A549 (cell line): ENCODE results near the gene AGTRAP. TPM values are rescaled to one million over a fixed set of nuclear protein-coding genes. Genes with fewer than 3 reads are reported as not detected.

Experiments used
- ATAC-seq, 2 experiments: fragments of 200-7000 bp in 1 of 2; fragments of >200 bp in 1 of 2; cut with Nextera tagmentation in 1 of 2; cut with Tn5 transposase in 1 of 2; 3 replicates each; pipeline versions ENCODE4 v1.8.0 to v1.9.1; 2018 to 2020; ENCODE audit warnings: mild to moderate bottlenecking in 1 of 2, moderate library complexity in 1 of 2
- CTCF ChIA-PET: fragments of 300-600 bp; sonication (Branson Sonifier 250); formaldehyde crosslinking; extraction: SDS; loops from one replicate; lab custom pipeline; 2021; ENCODE audit warnings: antibody characterized with exemption, inconsistent platforms; lab: Yijun Ruan, JAX
- POLR2A ChIA-PET: fragments of 350-600 bp; formaldehyde crosslinking; extraction: SDS; loops from one replicate; lab custom pipeline; 2021; ENCODE audit warnings: antibody characterized with exemption, inconsistent platforms; lab: Yijun Ruan, JAX
- DNase-seq, 2 experiments: peaks; one replicate each; pipeline versions ENCODE4 v3.0.0 to v3.0.0-alpha.2; 2011 to 2016; ENCODE audit warnings: low read depth in 1 of 2, low spot score in 1 of 2
- FAIRE-seq: peaks from 2 replicates; lab custom pipeline; 2011; peaks lifted over from hg19 to GRCh38; lab: Jason Lieb, UNC
- H3K27ac ChIP-seq, 2 experiments: fragments of >200 bp; sonication (Bioruptor Twin); formaldehyde crosslinking; 3 replicates each; pipeline ENCODE4 v1.5.1; 2016 to 2017
- H3K4me1 ChIP-seq: fragments of >200 bp; sonication (Bioruptor Twin); formaldehyde crosslinking; 3 replicates; pipeline ENCODE4 v1.6.1; 2016
- H3K4me2 ChIP-seq: fragments of >200 bp; sonication (Bioruptor Twin); formaldehyde crosslinking; 3 replicates; pipeline ENCODE4 v1.6.1; 2016
- H3K4me3 ChIP-seq: fragments of >200 bp; sonication (Bioruptor Twin); formaldehyde crosslinking; 3 replicates; pipeline ENCODE4 v1.5.1; 2016
- H3K9me3 ChIP-seq: fragments of >200 bp; sonication (Bioruptor Twin); formaldehyde crosslinking; 3 replicates; pipeline ENCODE4 v1.6.1; 2016
- ATOH8 ChIP-seq: fragments of 250-450 bp; sonication (Bioruptor Pico); IDR thresholded peaks from 2 replicates; pipeline ENCODE4 v1.5.0; 2020; ENCODE audit warnings: low read depth, mild to moderate bottlenecking, moderate library complexity
- CBX8 ChIP-seq: fragments of 200-600 bp; sonication (generic); IDR thresholded peaks from 2 replicates; pipeline ENCODE4 v1.6.1; 2016
- EHF ChIP-seq: fragments of 250-450 bp; sonication (Bioruptor Pico); IDR thresholded peaks from 2 replicates; pipeline ENCODE4 v1.5.0; 2020; ENCODE audit warnings: mild to moderate bottlenecking
- EP300 ChIP-seq, 2 experiments: fragments of >200 bp; sonication (Bioruptor Twin); formaldehyde crosslinking; IDR thresholded peaks; 2 replicates in 1 of 2; 3 replicates in 1 of 2; pipeline ENCODE4 v1.6.1; 2016 to 2017
- FOSL2 ChIP-seq, 2 experiments: fragments of 450-650 bp in 1 of 2; fragments of >200 bp in 1 of 2; sonication (Bioruptor Twin) in 1 of 2; formaldehyde crosslinking; IDR thresholded peaks; 2 replicates each; pipeline versions ENCODE4 v1.5.0 to v1.6.1; 2016 to 2020; ENCODE audit warnings: mild to moderate bottlenecking in 1 of 2, moderate library complexity in 1 of 2
- GATA3 ChIP-seq: IDR thresholded peaks from 2 replicates; pipeline ENCODE4 v1.6.1; 2012; ENCODE audit warnings: borderline replicate concordance
- JUN ChIP-seq, 2 experiments: fragments of >200 bp; sonication (Bioruptor Twin); formaldehyde crosslinking; IDR thresholded peaks; 2 replicates in 1 of 2; 3 replicates in 1 of 2; pipeline ENCODE4 v1.6.1; 2016 to 2017
- KDM1A ChIP-seq: fragments of 200-600 bp; sonication (generic); IDR thresholded peaks from 2 replicates; pipeline ENCODE4 v1.6.1; 2016; ENCODE audit warnings: low read depth, mild to moderate bottlenecking
- MYC ChIP-seq: IDR thresholded peaks from 2 replicates; pipeline ENCODE4 v1.6.1; 2012; ENCODE audit warnings: mild to moderate bottlenecking, inconsistent platforms, low read length, improper control_type of control experiment, borderline replicate concordance
- NR3C1 ChIP-seq: fragments of >200 bp; sonication (Bioruptor Twin); formaldehyde crosslinking; IDR thresholded peaks from 3 replicates; pipeline ENCODE4 v1.6.1; 2017
- RARB ChIP-seq: fragments of 250-450 bp; sonication (Bioruptor Pico); IDR thresholded peaks from 2 replicates; pipeline ENCODE4 v1.8.0; 2021; ENCODE audit warnings: mild to moderate bottlenecking, moderate library complexity
- RNF2 ChIP-seq: fragments of 200-600 bp; sonication (generic); IDR thresholded peaks from 2 replicates; pipeline ENCODE4 v1.6.1; 2016; ENCODE audit warnings: low read depth, mild to moderate bottlenecking, antibody characterized with exemption, moderate library complexity, borderline replicate concordance
- SREBF2 ChIP-seq: fragments of 450-650 bp; IDR thresholded peaks from 2 replicates; pipeline ENCODE4 v1.6.1; 2014; ENCODE audit warnings: mild to moderate bottlenecking, moderate library complexity
- WGBS: methylation state at CpG from one replicate; pipeline ENCODE4 v1.1.6; 2017; ENCODE audit errors: missing lambda C conversion rate; 5-methylcytosine and 5-hydroxymethylcytosine counted together
- polyA plus RNA-seq, 4 experiments: library from polyadenylated mRNA; depleted of rRNA in 3 of 4; stranded (reverse); fragments of >200 nt; fragmentation: RNase III in 1 of 4; extraction: RNeasy Plus Mini Kit Qiagen cat#74134 plus additional on column Dnase treatment in 1 of 4; gene quantifications; 2 replicates in 3 of 4; 3 replicates in 1 of 4; pipeline ENCODE4 v1.2.3, GENCODE V29; 2011 to 2017
- TF ChIP-seq, protein P1 (sequence below): IDR thresholded peaks from 2 replicates; pipeline ENCODE4 v1.6.1; 2012; ENCODE audit warnings: low read depth, borderline replicate concordance
- TF ChIP-seq, protein P2 (sequence below): IDR thresholded peaks from 2 replicates; pipeline ENCODE4 v1.6.1; 2012
- TF ChIP-seq, protein P3 (sequence below): fragments of >200 bp; sonication (Bioruptor Twin); formaldehyde crosslinking; IDR thresholded peaks from 3 replicates; pipeline ENCODE4 v1.6.1; 2016
- TF ChIP-seq, protein P4 (sequence below): fragments of 450-650 bp; IDR thresholded peaks from 2 replicates; pipeline ENCODE4 v1.6.1; 2014; ENCODE audit warnings: antibody characterized with exemption

AGTRAP gene
- polyA plus RNA-seq, 2 of the 4 experiments (the other 2 are of a cell fraction) = 26.9 to 57.5 TPM

GRCh38 chr1:11730429-11730891 lies 5.5 kb upstream of the AGTRAP start:
- TF ChIP-seq JUN (IDR thresholded peaks at IDR 0.05) = no peak
- TF ChIP-seq, protein P1, sequence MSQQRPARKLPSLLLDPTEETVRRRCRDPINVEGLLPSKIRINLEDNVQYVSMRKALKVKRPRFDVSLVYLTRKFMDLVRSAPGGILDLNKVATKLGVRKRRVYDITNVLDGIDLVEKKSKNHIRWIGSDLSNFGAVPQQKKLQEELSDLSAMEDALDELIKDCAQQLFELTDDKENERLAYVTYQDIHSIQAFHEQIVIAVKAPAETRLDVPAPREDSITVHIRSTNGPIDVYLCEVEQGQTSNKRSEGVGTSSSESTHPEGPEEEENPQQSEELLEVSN = no peak
- no peak for TF ChIP-seq MYC
- no peak for TF ChIP-seq RNF2
- no peak for TF ChIP-seq SREBF2
- TF ChIP-seq EHF (CRISPR knock-in tag) = no peak
- TF ChIP-seq, protein P2, sequence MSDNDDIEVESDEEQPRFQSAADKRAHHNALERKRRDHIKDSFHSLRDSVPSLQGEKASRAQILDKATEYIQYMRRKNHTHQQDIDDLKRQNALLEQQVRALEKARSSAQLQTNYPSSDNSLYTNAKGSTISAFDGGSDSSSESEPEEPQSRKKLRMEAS = no peak
- TF ChIP-seq, all 56 proteins: peak for 0
- H3K4me2 ChIP-seq = no peak overlapping the region

DNA sequence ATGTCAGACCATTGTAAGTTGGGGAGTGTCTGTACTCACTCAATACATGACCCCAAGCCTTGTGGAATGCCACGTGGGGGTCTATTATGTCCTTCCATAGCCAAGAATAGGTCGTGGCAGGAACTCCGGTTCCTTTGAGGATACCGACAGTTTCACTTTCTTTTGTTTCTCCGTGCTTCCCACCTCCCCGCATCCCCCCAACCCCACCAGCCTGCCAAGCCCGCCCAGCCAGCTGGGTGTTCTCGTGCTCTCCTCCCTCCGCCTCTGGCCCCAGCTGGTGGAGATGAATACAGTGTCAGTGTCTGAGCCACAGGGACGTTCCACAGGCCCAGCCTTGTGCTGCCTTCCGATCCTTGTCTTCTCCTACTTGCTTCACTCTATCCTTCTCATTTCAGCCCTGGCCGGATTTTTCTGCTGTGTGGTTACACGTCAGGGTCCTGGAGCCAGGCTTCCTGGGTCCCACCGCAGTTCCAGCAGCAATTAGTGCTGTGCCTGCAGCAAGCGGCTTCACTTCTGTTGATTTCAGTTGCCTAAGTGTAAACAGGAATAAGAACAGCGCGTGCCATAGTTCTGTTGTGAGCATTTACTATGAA lies 4.1 kb upstream of the AGTRAP start:
- no peak overlapping the region for H3K4me3 ChIP-seq
- no peaks in the 10 kb centered on the region for H3K4me1 ChIP-seq
- POLR2A ChIA-PET = interaction anchor here (0.7 kb wide), 1 partner anchor 288 kb away, joined by 5 read pairs; the partner anchor contains the start of gene MIIP
- 73% methylated on average over 13 of the region's 17 CpGs for WGBS
- H3K27ac ChIP-seq = no peak overlapping the region
- no peak overlapping the region for H3K4me2 ChIP-seq
- TF ChIP-seq RARB (CRISPR knock-in tag) (no peak), FOSL2 (IDR thresholded peaks at IDR 0.05) (no peak), FOSL2 (CRISPR knock-in tag; IDR thresholded peaks at IDR 0.05) (no peak), GATA3 (no peak), CBX8 (no peak), SREBF2 (no peak), NR3C1 (no peak), KDM1A (no peak)
- TF ChIP-seq, protein P3, sequence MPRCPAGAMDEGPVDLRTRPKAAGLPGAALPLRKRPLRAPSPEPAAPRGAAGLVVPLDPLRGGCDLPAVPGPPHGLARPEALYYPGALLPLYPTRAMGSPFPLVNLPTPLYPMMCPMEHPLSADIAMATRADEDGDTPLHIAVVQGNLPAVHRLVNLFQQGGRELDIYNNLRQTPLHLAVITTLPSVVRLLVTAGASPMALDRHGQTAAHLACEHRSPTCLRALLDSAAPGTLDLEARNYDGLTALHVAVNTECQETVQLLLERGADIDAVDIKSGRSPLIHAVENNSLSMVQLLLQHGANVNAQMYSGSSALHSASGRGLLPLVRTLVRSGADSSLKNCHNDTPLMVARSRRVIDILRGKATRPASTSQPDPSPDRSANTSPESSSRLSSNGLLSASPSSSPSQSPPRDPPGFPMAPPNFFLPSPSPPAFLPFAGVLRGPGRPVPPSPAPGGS = no peak
- TF ChIP-seq, protein P4, sequence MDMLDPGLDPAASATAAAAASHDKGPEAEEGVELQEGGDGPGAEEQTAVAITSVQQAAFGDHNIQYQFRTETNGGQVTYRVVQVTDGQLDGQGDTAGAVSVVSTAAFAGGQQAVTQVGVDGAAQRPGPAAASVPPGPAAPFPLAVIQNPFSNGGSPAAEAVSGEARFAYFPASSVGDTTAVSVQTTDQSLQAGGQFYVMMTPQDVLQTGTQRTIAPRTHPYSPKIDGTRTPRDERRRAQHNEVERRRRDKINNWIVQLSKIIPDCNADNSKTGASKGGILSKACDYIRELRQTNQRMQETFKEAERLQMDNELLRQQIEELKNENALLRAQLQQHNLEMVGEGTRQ = no peak
- no peaks in the 10 kb centered on the region for H3K9me3 ChIP-seq
- FAIRE-seq (no peak), ATAC-seq (no peak), DNase-seq (no peak)
- CTCF ChIA-PET = interaction anchor here (1.3 to 2.7 kb wide), 3 partner anchors 12 to 82 kb away, joined by 3 to 8 read pairs (median 6); no protein-coding TSS in a partner anchor

More at GRCh38 chr1:11730429-11730891, 5.5 kb upstream of the AGTRAP start:
- Histone ChIP-seq H3K9me3 (no peaks in the 10 kb centered on the region), H3K27ac (no peak overlapping the region), H3K4me1 (no peaks in the 10 kb centered on the region), H3K4me3 (no peak overlapping the region)
- FAIRE-seq = no peak
- CTCF ChIA-PET = interaction anchor here (1.3 to 2.7 kb wide), 3 partner anchors 11 to 80 kb away, joined by 3 to 8 read pairs (median 6); no protein-coding TSS in a partner anchor
- ATAC-seq = no peak
- DNase-seq = no peak
- WGBS = 91% methylated on average over 4 of the region's 5 CpGs
- POLR2A ChIA-PET = interaction anchor here (0.5 kb wide), 1 partner anchor 196 kb away, joined by 3 read pairs; the partner anchor contains the start of gene KIAA2013

DNA sequence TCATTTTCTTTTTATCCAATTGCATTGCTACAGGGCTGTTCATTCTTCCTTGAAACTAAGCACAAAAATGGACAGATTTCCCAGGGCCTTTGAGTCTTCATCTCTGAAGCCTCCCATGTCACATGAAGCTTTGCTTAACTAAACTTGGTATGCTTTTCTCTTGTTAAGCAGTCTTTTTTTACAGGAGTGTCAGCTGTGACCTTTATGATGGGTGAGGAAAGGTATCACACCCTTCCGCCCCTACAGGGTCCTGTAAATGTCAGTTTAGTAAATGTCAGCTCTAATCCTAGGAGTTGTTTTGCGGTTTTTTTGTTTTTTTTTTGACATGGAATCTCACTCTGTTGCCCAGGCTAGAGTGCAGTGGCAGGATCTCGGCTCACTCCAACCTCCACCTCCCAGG lies 2.6 kb upstream of the AGTRAP start:
- 61% methylated on average over 3 of the region's 3 CpGs for WGBS

More for the DNA sequence above, 2.6 kb upstream of the AGTRAP start:
- TF ChIP-seq EP300 (IDR thresholded peaks at IDR 0.05) (no peak), ATOH8 (CRISPR knock-in tag) (no peak)
- TF ChIP-seq, protein P4 = no peak
- Histone ChIP-seq H3K4me3 (no peak overlapping the region), H3K4me1 (peaks cover 13% of the 10 kb centered on the region), H3K27ac (no peak overlapping the region), H3K4me2 (no peak overlapping the region), H3K9me3 (no peaks in the 10 kb centered on the region)
- ATAC-seq (no peak), DNase-seq (no peak), FAIRE-seq (no peak)
- ChIA-PET POLR2A (no interaction called here), CTCF (interaction anchor here (2.7 kb wide), 1 partner anchor 14 kb away, joined by 8 read pairs; no protein-coding TSS in a partner anchor)
